HUES64 (cell line): ENCODE data around the gene CDK5RAP2.

Experiments
- H3K27ac ChIP-seq: 2 replicates; pipeline ENCODE4 v1.7.0; 2013; ENCODE audit warnings: low read depth, low read length, inconsistent platforms
- H3K27me3 ChIP-seq: 2 replicates; pipeline ENCODE4 v1.6.1; 2013; ENCODE audit warnings: mild to moderate bottlenecking, low read length; ENCODE audit not compliant: insufficient read depth
- H3K36me3 ChIP-seq: 2 replicates; pipeline ENCODE4 v1.6.1; 2013; ENCODE audit warnings: mild to moderate bottlenecking, low read length; ENCODE audit not compliant: insufficient read depth
- H3K4me1 ChIP-seq: 2 replicates; pipeline ENCODE4 v1.6.1; 2013; ENCODE audit warnings: mild to moderate bottlenecking, low read length, moderate library complexity; ENCODE audit not compliant: insufficient read depth
- H3K4me3 ChIP-seq: 2 replicates; pipeline ENCODE4 v1.5.1; 2013; ENCODE audit warnings: mild to moderate bottlenecking, low read length, moderate library complexity
- H3K9ac ChIP-seq: 2 replicates; pipeline ENCODE4 v1.6.1; 2013; ENCODE audit warnings: mild to moderate bottlenecking, low read depth, low read length
- H3K9me3 ChIP-seq: 2 replicates; pipeline ENCODE4 v1.6.1; 2013; ENCODE audit warnings: low read depth, low read length; ENCODE audit not compliant: insufficient read depth
- WGBS: fragments of 150-250, 120-280 bp; methylation state at CpG from one replicate; pipeline ENCODE4 v1.1.7; 2013; ENCODE audit warnings: missing lambda C conversion rate; 5-methylcytosine and 5-hydroxymethylcytosine counted together

The CDK5RAP2 gene

GRCh38 chr9:120432600-120432999 lies 147.4 kb downstream of the CDK5RAP2 start:
- H3K9me3 ChIP-seq, result no peaks in the 10 kb centered on the region
- no peak overlapping the region for H3K27ac ChIP-seq
- 91% methylated on average over 2 of the region's 3 CpGs for WGBS
- H3K4me1 ChIP-seq, result no peaks in the 10 kb centered on the region
- no peak overlapping the region for H3K9ac ChIP-seq
- no peaks in the 10 kb centered on the region for H3K27me3 ChIP-seq
- H3K4me3 ChIP-seq, result no peak overlapping the region
- peaks cover 48% of the 10 kb centered on the region for H3K36me3 ChIP-seq

- Histone ChIP-seq H3K36me3 (peaks cover 36% of the 10 kb centered on the region), H3K9me3 (no peaks in the 10 kb centered on the region), H3K27me3 (no peaks in the 10 kb centered on the region), H3K27ac (no peak overlapping the region), H3K9ac (no peak overlapping the region), H3K4me1 (peaks cover 9% of the 10 kb centered on the region), H3K4me3 (no peak overlapping the region)
- WGBS, result 94% methylated on average over 1 of the region's 2 CpGs
Measured at GRCh38 chr9:120431268-120431667, 148.7 kb downstream of the CDK5RAP2 start.

- Histone ChIP-seq H3K36me3 (peaks cover 34% of the 10 kb centered on the region), H3K27ac (no peak overlapping the region), H3K4me1 (peaks cover 11% of the 10 kb centered on the region), H3K9ac (no peak overlapping the region), H3K4me3 (no peak overlapping the region), H3K27me3 (no peaks in the 10 kb centered on the region), H3K9me3 (no peaks in the 10 kb centered on the region)
Measured at GRCh38 chr9:120424248-120424647, 155.7 kb downstream of the CDK5RAP2 start.

DNA sequence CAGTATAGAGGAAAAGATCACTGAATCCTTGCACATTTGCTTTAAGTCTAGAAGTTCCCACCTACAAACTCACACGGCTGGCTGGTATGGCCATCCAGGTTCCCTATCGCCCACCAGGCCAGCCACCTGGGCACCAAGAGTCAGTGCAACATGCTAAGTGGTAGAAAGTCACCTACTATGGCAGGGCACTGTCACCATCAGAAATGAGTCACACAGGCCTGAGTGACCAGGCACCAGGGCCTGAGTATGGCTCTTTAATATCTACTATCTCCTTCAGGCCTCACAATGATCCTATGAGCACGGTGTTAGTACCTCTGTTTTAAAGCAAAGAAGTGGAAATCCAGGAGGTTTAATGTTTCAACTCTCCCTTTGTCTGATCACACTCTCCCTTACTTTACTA lies 156.2 kb downstream of the CDK5RAP2 start:
- 97% methylated on average over 3 of the region's 3 CpGs for WGBS
- Histone ChIP-seq H3K27ac (no peak overlapping the region), H3K27me3 (no peaks in the 10 kb centered on the region), H3K4me1 (peaks cover 11% of the 10 kb centered on the region), H3K36me3 (peaks cover 38% of the 10 kb centered on the region), H3K9ac (no peak overlapping the region), H3K4me3 (no peak overlapping the region), H3K9me3 (no peaks in the 10 kb centered on the region)

DNA sequence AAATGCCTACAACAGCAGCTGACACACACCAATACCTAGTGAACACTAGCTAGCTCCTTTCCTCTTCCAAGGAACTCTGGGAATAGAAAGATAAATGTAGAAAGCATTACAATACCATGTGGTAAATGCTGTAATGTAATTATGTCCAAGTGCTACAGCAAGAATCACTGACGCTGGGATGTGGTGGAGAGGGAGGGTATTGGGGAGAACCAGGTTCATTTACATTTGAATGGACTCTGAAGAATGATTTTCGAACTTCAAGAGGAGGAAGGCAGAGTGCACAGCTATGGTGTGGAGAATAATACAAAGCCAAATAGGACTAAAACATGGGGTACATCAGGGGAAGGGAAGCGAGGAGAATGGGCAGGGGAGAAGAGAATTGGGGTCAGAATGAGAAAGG lies 158.0 kb downstream of the CDK5RAP2 start:
- no peaks in the 10 kb centered on the region for H3K27me3 ChIP-seq
- H3K4me1 ChIP-seq, result peaks cover 7% of the 10 kb centered on the region
- H3K27ac ChIP-seq, result no peak overlapping the region
- peaks cover 43% of the 10 kb centered on the region for H3K36me3 ChIP-seq
- no peaks in the 10 kb centered on the region for H3K9me3 ChIP-seq
- H3K9ac ChIP-seq, result no peak overlapping the region
- H3K4me3 ChIP-seq, result no peak overlapping the region
- WGBS, result 79% methylated on average over 3 of the region's 3 CpGs

DNA sequence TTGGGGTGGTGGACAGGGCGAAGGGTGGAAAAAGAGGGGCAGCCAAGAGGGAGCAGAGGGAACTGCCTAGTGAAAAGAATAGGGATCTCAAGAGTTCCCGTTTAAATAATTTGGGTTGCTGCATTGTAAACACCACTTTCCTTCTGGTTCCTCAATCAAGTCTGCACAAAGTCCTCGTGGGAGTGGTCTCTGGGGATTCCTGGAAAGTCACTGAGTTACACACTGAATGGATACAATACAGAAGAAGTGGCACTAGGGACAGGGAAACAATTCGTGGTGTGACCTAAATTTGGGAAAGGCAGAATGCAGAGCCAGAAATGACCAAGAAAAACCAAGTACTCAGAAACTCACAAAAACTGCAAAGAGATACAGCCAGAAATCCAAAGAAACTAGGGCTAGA lies 161.7 kb downstream of the CDK5RAP2 start:
- no peaks in the 10 kb centered on the region for H3K27me3 ChIP-seq
- peaks cover 37% of the 10 kb centered on the region for H3K36me3 ChIP-seq
- WGBS, result 96% methylated on average over 4 of the region's 4 CpGs
- H3K9me3 ChIP-seq, result no peaks in the 10 kb centered on the region
- no peak overlapping the region for H3K4me3 ChIP-seq
- H3K4me1 ChIP-seq, result peaks cover 35% of the 10 kb centered on the region
- H3K9ac ChIP-seq, result no peak overlapping the region
- H3K27ac ChIP-seq, result no peak overlapping the region

GRCh38 chr9:120416781-120417427 lies 163.1 kb downstream of the CDK5RAP2 start:
- Histone ChIP-seq H3K27ac (no peak overlapping the region), H3K9ac (no peak overlapping the region), H3K36me3 (peaks cover 29% of the 10 kb centered on the region), H3K4me3 (no peak overlapping the region), H3K27me3 (no peaks in the 10 kb centered on the region), H3K4me1 (peaks cover 47% of the 10 kb centered on the region), H3K9me3 (no peaks in the 10 kb centered on the region)
- WGBS, result 95% methylated on average over 19 of the region's 19 CpGs

GRCh38 chr9:120413121-120414048 lies 166.6 kb downstream of the CDK5RAP2 start:
- Histone ChIP-seq H3K36me3 (peaks cover 39% of the 10 kb centered on the region), H3K4me1 (peaks cover 51% of the 10 kb centered on the region), H3K27me3 (no peaks in the 10 kb centered on the region), H3K9me3 (no peaks in the 10 kb centered on the region), H3K27ac (peak overlapping the region; percentile 88), H3K9ac (0 out of 2 replicates have a peak overlapping the region, but pooled peaks have one; percentile 4), H3K4me3 (peak overlapping the region; percentile 11)
- WGBS, result 37% methylated on average over 14 of the region's 15 CpGs

DNA sequence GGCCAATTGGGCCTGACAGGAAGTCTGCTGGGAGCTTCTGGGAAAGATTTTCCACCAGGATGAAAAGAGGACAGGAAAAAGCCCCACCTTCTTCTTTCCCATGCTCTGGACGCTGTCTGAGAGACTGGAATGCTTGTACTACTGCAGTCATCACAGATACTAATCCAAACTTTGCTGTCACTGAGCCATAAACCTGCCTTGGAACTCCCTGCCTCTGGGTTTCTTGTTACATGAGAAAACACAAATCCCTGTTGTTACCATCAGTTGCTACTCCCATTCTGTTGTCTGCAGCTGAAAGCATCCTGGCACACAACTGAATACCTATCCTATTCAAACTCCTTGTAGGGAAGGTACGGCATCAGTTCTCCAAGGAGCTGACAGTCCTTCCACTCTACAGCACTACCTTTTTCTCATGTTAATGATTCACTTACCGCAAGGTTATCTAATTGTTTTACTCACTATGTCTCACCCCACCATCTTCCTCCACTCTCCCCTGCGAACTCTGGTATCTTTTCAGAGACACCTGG lies 167.5 kb downstream of the CDK5RAP2 start:
- H3K27ac ChIP-seq, result peak overlapping the region; percentile 88

GRCh38 chr9:120411862-120412424 lies 168.0 kb downstream of the CDK5RAP2 start:
- peaks cover 52% of the 10 kb centered on the region for H3K36me3 ChIP-seq
- H3K4me1 ChIP-seq, result peaks cover 51% of the 10 kb centered on the region
- 86% methylated on average over 5 of the region's 5 CpGs for WGBS
- H3K27ac ChIP-seq, result peak overlapping the region; percentile 88; the same call in 1 of the 2 replicates
- H3K9ac ChIP-seq, result no peak overlapping the region
- no peaks in the 10 kb centered on the region for H3K27me3 ChIP-seq
- H3K9me3 ChIP-seq, result no peaks in the 10 kb centered on the region
- no peak overlapping the region for H3K4me3 ChIP-seq

More for the DNA sequence above, 167.5 kb downstream of the CDK5RAP2 start:
- Histone ChIP-seq H3K4me1 (peaks cover 51% of the 10 kb centered on the region), H3K9ac (0 out of 2 replicates have a peak overlapping the region, but pooled peaks have one; percentile 4), H3K27me3 (no peaks in the 10 kb centered on the region), H3K36me3 (peaks cover 47% of the 10 kb centered on the region), H3K9me3 (no peaks in the 10 kb centered on the region), H3K4me3 (no peak overlapping the region; the same call in 1 of the 2 replicates)
- WGBS, result 42% methylated on average over 4 of the region's 4 CpGs
